ENCODE results near the gene SKP1.

- TF ChIP-seq POLR2AphosphoS5 (IDR thresholded peaks at IDR 0.05; ENCODE audit: low read depth, low read length): no peak
- no peak for TF ChIP-seq POLR2A (IDR thresholded peaks at IDR 0.05; ENCODE audit: low read depth, low read length)
- no peak for TF ChIP-seq TAF1 (IDR thresholded peaks at IDR 0.05; ENCODE audit: low read depth, low read length)
These were observed 782 bp upstream of the SKP1 start for GRCh38 chr5:134177369-134178095.

Measured in GM12891 (cell line).